Gastroesophageal sphincter (tissue), 4 donors: ENCODE data around the gene TRPC4AP. TPM values are rescaled to one million over a fixed set of nuclear protein-coding genes. Genes with fewer than 3 reads are reported as not detected.
A peak's percentile ranks its signal among the peaks of the same experiment; 100 is the strongest.

Source experiments
- ATAC-seq: fragments of 150-250 bp; one replicate; pipeline ENCODE4 v1.9.1; 2016; ENCODE audit warnings: mild to moderate bottlenecking, moderate library complexity
- H3K27ac ChIP-seq, 4 donors: fragments of 200-600 bp; sonication (generic) in 3 of 4; 1 replicate in 3 of 4; 2 replicates in 1 of 4; pipeline ENCODE4 v1.5.1; 2016 to 2019
- H3K27me3 ChIP-seq: fragments of 200-600 bp; sonication (generic); one replicate; pipeline ENCODE4 v1.5.1; 2019
- H3K36me3 ChIP-seq, 2 donors: fragments of 200-600 bp; sonication (generic); one replicate each; pipeline ENCODE4 v1.5.1; 2019; ENCODE audit warnings: control low read depth in 1 of 2
- H3K4me1 ChIP-seq, 3 donors: fragments of 200-600 bp; sonication (generic); 1 replicate in 2 of 3; 2 replicates in 1 of 3; pipeline ENCODE4 v1.5.1; 2016 to 2019; ENCODE audit warnings: control low read depth in 2 of 3
- H3K4me3 ChIP-seq, 2 donors: fragments of 200-600 bp; sonication (generic); one replicate each; pipeline ENCODE4 v1.5.1; 2019; ENCODE audit warnings: mild to moderate bottlenecking in 1 of 2, moderate library complexity in 1 of 2
- H3K9me3 ChIP-seq, 3 donors: fragments of 200-600 bp; sonication (generic); one replicate each; pipeline ENCODE4 v1.5.1; 2017 to 2019; ENCODE audit warnings: control low read depth in 2 of 3
- EP300 ChIP-seq: sonication (generic); formaldehyde crosslinking; IDR thresholded peaks from one replicate; pipeline ENCODE4 v1.6.1; 2017; ENCODE audit warnings: antibody characterized with exemption, mild to moderate bottlenecking
- POLR2A ChIP-seq, 2 donors: fragments of 450-650 bp; IDR thresholded peaks; one replicate each; pipeline ENCODE4 v1.6.1; 2017; ENCODE audit warnings: antibody characterized with exemption in 2 of 2, mild to moderate bottlenecking in 2 of 2, moderate library complexity in 1 of 2
- POLR2AphosphoS5 ChIP-seq: sonication (generic); formaldehyde crosslinking; IDR thresholded peaks from one replicate; pipeline ENCODE4 v1.6.1; 2017; ENCODE audit warnings: antibody characterized with exemption
- whole genome bisulfite sequencing, 2 donors: methylation state at CpG; one replicate each; pipeline ENCODE4 v1.1.5; 2018; ENCODE audit warnings: low coverage in 1 of 2; 5-methylcytosine and 5-hydroxymethylcytosine counted together
- total RNA-seq, 4 donors: library from RNA; depleted of rRNA; stranded (reverse); fragments of >200 nt; gene quantifications; one replicate each; pipeline ENCODE4 v1.1.0, GENCODE V29; 2016
- TF ChIP-seq, protein P1 (sequence below), 4 experiments: fragments of 200-600 bp in 2 of 4; fragments of 450-650 bp in 2 of 4; sonication (generic) in 1 of 4; IDR thresholded peaks; one replicate each; pipeline ENCODE4 v1.5.1; 2017 to 2019; ENCODE audit warnings: antibody characterized with exemption in 4 of 4, mild to moderate bottlenecking in 2 of 4, moderate library complexity in 2 of 4

Gene TRPC4AP
- total RNA-seq, 4 donors from 2014 or later: 47.5 to 57.1 (median 52.4) TPM

DNA sequence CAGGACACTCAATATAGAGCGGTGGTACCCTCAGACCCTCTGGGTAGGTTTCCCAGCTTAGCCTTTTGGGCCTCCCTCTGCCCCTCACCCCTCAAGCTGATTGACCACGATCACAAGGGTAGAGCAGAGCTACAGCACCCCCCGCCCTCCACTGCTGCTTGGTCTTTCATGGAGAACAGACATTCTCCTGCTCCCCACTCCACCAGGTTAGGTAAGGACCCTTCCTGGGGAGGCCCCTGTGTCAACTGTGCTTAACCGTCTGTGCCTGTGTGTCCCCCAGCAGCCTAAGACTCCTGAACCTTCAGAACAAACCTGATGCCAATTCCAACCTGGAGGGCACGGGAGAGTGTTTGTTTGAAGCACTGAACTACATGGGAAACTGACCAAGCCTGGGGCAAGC lies 125.2 kb downstream of the TRPC4AP start:
- no peaks in the 10 kb centered on the region for H3K36me3 ChIP-seq
- H3K4me3 ChIP-seq: no peak overlapping the region
- H3K27me3 ChIP-seq: no peaks in the 10 kb centered on the region
- H3K27ac ChIP-seq: no peak overlapping the region
- WGBS, 2 donors: 100% methylated on average over 1 to 2 of the region's 5 CpGs
- H3K9me3 ChIP-seq: no peaks in the 10 kb centered on the region
- TF ChIP-seq EP300 (no peak), POLR2A (IDR thresholded peaks at IDR 0.05) (no peak), POLR2AphosphoS5 (no peak)
- TF ChIP-seq, protein P1, sequence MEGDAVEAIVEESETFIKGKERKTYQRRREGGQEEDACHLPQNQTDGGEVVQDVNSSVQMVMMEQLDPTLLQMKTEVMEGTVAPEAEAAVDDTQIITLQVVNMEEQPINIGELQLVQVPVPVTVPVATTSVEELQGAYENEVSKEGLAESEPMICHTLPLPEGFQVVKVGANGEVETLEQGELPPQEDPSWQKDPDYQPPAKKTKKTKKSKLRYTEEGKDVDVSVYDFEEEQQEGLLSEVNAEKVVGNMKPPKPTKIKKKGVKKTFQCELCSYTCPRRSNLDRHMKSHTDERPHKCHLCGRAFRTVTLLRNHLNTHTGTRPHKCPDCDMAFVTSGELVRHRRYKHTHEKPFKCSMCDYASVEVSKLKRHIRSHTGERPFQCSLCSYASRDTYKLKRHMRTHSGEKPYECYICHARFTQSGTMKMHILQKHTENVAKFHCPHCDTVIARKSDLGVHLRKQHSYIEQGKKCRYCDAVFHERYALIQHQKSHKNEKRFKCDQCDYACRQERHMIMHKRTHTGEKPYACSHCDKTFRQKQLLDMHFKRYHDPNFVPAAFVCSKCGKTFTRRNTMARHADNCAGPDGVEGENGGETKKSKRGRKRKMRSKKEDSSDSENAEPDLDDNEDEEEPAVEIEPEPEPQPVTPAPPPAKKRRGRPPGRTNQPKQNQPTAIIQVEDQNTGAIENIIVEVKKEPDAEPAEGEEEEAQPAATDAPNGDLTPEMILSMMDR (IDR thresholded peaks at IDR 0.05): no peak
- H3K4me1 ChIP-seq: no peaks in the 10 kb centered on the region
- ATAC-seq: no peak

DNA sequence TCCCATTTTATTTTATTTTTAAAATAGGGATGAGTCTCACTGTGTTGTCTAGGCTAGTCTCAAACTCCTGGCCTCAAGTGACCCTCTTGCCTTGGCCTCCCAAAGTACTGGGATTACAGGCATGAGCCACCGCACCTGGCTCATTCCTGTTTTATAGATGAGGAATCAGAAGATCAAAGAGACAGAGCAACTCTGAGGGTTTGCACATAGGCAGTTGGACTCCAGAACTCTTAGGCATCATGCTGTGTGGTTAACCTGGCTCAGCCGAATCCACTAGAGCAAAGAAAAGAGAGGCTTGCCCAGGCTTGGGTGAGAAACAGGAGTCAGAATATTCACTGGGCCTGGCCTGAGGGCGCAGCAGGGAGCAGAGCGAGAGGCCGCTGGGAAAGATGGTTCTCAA lies 127.6 kb downstream of the TRPC4AP start:
- 93 to 100% methylated on average over 1 to 4 of the region's 5 CpGs for WGBS, 2 donors
- no peak overlapping the region for H3K4me3 ChIP-seq

DNA sequence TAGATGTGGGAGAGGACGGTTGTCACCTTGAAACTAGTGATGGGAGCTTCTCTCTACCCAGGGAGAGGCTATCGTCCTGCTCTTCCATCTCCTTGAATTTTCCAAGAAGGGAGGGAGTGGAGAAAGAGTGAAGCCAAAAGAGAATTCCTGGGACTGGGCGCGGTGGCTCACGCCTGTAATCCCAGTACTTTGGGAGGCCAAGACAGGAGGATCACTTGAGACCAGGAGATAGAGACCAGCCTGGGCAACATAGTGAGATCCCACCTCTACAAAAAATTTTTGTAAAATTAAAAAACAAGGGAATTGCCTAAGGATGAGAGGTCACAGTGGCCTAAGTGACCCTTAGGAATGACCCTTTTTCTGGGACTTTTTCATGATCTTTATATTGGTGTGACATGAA lies 128.1 kb downstream of the TRPC4AP start:
- no peak for TF ChIP-seq POLR2AphosphoS5
- TF ChIP-seq, protein P1 (IDR thresholded peaks at IDR 0.05): no peak
- no peak for TF ChIP-seq POLR2A (IDR thresholded peaks at IDR 0.05)
- TF ChIP-seq EP300: no peak
- Histone ChIP-seq H3K27me3 (no peaks in the 10 kb centered on the region), H3K27ac (no peak overlapping the region), H3K9me3 (no peaks in the 10 kb centered on the region), H3K4me3 (no peak overlapping the region), H3K36me3 (no peaks in the 10 kb centered on the region), H3K4me1 (no peaks in the 10 kb centered on the region)
- WGBS, 2 donors: 89 to 94% methylated on average over 3 to 5 of the region's 5 CpGs
- ATAC-seq: no peak

More for the DNA sequence above, 127.6 kb downstream of the TRPC4AP start:
- H3K27me3 ChIP-seq: no peaks in the 10 kb centered on the region
- no peaks in the 10 kb centered on the region for H3K36me3 ChIP-seq
- ATAC-seq: no peak
- H3K4me1 ChIP-seq: no peaks in the 10 kb centered on the region
- no peak overlapping the region for H3K27ac ChIP-seq
- no peaks in the 10 kb centered on the region for H3K9me3 ChIP-seq
- TF ChIP-seq EP300: no peak
- TF ChIP-seq, protein P1 (IDR thresholded peaks at IDR 0.05): no peak
- TF ChIP-seq POLR2A (IDR thresholded peaks at IDR 0.05): no peak
- TF ChIP-seq POLR2AphosphoS5: no peak

DNA sequence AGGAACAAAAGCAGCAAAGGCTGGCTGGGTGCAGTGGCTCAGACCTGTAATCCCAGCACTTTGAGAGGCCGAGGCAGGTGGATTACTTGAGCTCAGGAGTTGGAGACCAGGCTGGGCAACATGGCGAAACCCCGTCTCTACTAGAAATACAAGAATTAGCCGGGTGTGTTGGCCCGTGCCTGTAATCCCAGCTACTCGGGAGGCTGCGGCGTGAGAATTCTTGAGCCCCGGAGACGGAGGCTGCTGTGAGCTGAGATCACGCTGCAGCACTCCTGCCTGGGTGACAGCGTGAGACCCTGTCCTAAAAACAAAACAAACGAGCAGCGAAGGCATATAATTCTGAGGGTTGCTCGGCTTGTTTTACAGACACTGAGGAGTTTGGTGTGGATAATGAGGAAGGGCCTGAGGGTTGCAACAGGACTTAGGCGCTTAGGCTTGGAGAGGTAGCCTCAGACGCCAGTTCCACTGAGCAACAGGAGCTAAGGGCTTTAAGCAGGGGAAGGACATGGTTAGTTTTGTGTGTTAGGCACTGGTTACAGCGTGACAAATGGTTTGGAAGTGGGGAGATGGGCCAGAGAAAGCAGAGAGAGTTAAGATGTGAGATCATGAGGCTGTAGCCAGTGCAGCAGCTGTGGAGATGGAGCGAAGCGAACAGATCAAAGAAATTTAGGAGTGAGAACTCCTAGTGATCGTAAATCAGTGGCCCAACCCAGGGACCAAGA lies 135.7 kb downstream of the TRPC4AP start:
- Histone ChIP-seq H3K9me3 (no peaks in the 10 kb centered on the region), H3K4me3 (no peak overlapping the region), H3K27me3 (no peaks in the 10 kb centered on the region), H3K36me3 (no peaks in the 10 kb centered on the region), H3K27ac (no peak overlapping the region), H3K4me1 (peaks cover 0 to 19% (median 5%) of the 10 kb centered on the region in 3 donors)
- WGBS, 2 donors: 78 to 89% methylated on average over 6 to 19 of the region's 21 CpGs
- ATAC-seq: no peak
- TF ChIP-seq, protein P1 (IDR thresholded peaks at IDR 0.05): no peak
- TF ChIP-seq EP300 (no peak), POLR2A (IDR thresholded peaks at IDR 0.05) (no peak), POLR2AphosphoS5 (no peak)

DNA sequence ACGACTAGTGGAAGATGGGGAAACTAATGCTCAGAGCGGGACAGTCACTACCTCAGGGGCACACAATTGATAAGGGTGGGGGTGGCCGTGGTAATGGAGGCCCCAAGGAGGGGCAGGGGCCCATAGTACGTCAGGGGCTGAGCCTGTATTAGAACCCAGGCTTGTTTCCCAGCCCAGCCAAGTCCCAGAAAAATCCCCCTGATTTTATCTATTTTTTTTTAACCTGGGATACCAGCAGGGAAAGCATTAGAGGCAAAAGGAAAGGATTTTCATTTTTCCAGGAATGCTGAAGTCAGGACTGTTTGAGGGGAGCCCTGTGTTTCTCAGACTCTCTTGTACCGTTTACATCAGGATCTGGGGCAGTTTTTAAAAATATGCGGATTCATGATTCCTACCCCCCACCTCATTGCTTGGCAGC lies 136.6 kb downstream of the TRPC4AP start:
- TF ChIP-seq POLR2A (IDR thresholded peaks at IDR 0.05): no peak
- TF ChIP-seq, protein P1 (IDR thresholded peaks at IDR 0.05): peak in 1 of 4 experiments; percentile 7
- Histone ChIP-seq H3K4me1 (peaks cover 0 to 19% (median 5%) of the 10 kb centered on the region in 3 donors), H3K4me3 (peak overlapping the region; percentile 62 to 65), H3K36me3 (peaks cover 0 to 7% of the 10 kb centered on the region in 2 donors), H3K27me3 (no peaks in the 10 kb centered on the region), H3K9me3 (no peaks in the 10 kb centered on the region), H3K27ac (peak overlapping the region; percentile 82 to 98 (median 90))
- 5 to 18% methylated on average over 4 to 6 of the region's 6 CpGs for WGBS, 2 donors
- ATAC-seq: no peak
